Caco-2 (cell line): ENCODE measurements around the gene PLEK. TPM values are rescaled to one million over a fixed set of nuclear protein-coding genes. Genes with fewer than 3 reads are reported as not detected.
"Not testable (repeated sequence)": the region's sequence is repeated elsewhere in the genome, so short reads cannot be mapped to it uniquely, and the experiment has no call there.

ENCODE experiments used
- BruUV-seq: library from RNA; stranded (reverse); fragments of 400-500 nt; replicated peaks from 2 replicates; lab custom pipeline; 2021; lab: Mats Ljungman, UMichigan
- CTCF ChIA-PET: fragments of 300-600 bp; sonication (Branson Sonifier 250); formaldehyde crosslinking; loops from one replicate; lab custom pipeline; 2022; ENCODE audit warnings: antibody characterized with exemption; lab: Charles Lee
- POLR2A ChIA-PET: fragments of 300-600 bp; sonication (Branson Sonifier 250); formaldehyde crosslinking; loops from one replicate; lab custom pipeline; 2022; ENCODE audit warnings: antibody characterized with exemption; lab: Charles Lee
- DNase-seq, 2 experiments: peaks; one replicate each; pipeline versions ENCODE4 v3.0.0 to v3.0.0-alpha.2; 2020 to 2022
- H3K27me3 ChIP-seq: replicated peaks from 2 replicates; pipeline ENCODE4 v1.6.0; 2011; ENCODE audit warnings: low read length; ENCODE audit not compliant: control insufficient read depth, insufficient read depth
- H3K36me3 ChIP-seq: 2 replicates; pipeline ENCODE4 v1.5.1; 2011; ENCODE audit warnings: low read length; ENCODE audit not compliant: control insufficient read depth, insufficient read depth
- H3K4me1 ChIP-seq: fragments of 250-450 bp; sonication (Bioruptor Pico); 2 replicates; pipeline ENCODE4 v1.5.1; 2020; ENCODE audit warnings: mild to moderate bottlenecking
- H3K4me3 ChIP-seq: 2 replicates; pipeline ENCODE4 v1.5.1; 2011; ENCODE audit warnings: low read depth, mild to moderate bottlenecking, control low read depth, low read length
- H3K9me3 ChIP-seq: fragments of 250-450 bp; sonication (Bioruptor Pico); 2 replicates; pipeline ENCODE4 v1.5.1; 2020; ENCODE audit warnings: mild to moderate bottlenecking, moderate library complexity
- H3K27ac Mint-ChIP-seq: one replicate; pipeline ENCODE4 v1.8.0; 2022; ENCODE audit warnings: mixed read lengths; ENCODE audit not compliant: unreplicated experiment
- H3K27me3 Mint-ChIP-seq: one replicate; pipeline ENCODE4 v1.8.0; 2022; ENCODE audit warnings: mixed read lengths; ENCODE audit not compliant: insufficient read depth, unreplicated experiment
- H3K36me3 Mint-ChIP-seq: one replicate; pipeline ENCODE4 v1.8.0; 2022; ENCODE audit warnings: mild to moderate bottlenecking, mixed read lengths; ENCODE audit not compliant: insufficient read depth, unreplicated experiment
- H3K4me1 Mint-ChIP-seq: one replicate; pipeline ENCODE4 v1.8.0; 2022; ENCODE audit warnings: low read depth, mixed read lengths; ENCODE audit not compliant: unreplicated experiment
- H3K4me3 Mint-ChIP-seq: one replicate; pipeline ENCODE4 v1.8.0; 2022; ENCODE audit warnings: mild to moderate bottlenecking, moderate library complexity, mixed read lengths; ENCODE audit not compliant: unreplicated experiment
- H3K9me3 Mint-ChIP-seq: one replicate; pipeline ENCODE4 v1.8.0; 2022; ENCODE audit warnings: mixed read lengths; ENCODE audit not compliant: unreplicated experiment
- intact Hi-C: fragments of 100-400 bp; cut with micrococcal nuclease; formaldehyde crosslinking; loops from one replicate; pipeline ENCODE4 v1.10.0; 2022; ENCODE audit not compliant: unreplicated experiment
- total RNA-seq: library from RNA; stranded (reverse); gene quantifications from 2 replicates; pipeline ENCODE4 v1.2.3, GENCODE V29; 2022
- TF ChIP-seq, protein P1 (sequence below), 2 experiments: fragments of 200-600 bp in 1 of 2; IDR thresholded peaks; 1 replicate in 1 of 2; 2 replicates in 1 of 2; pipeline versions ENCODE4 v1.5.1 to v1.8.0; 2011 to 2022; ENCODE audit warnings: antibody characterized with exemption in 1 of 2, control low read depth in 1 of 2, inconsistent platforms in 1 of 2, low read depth in 1 of 2, low read length in 1 of 2, mild to moderate bottlenecking in 1 of 2, moderate library complexity in 1 of 2; ENCODE audit not compliant: insufficient read depth in 1 of 2, severe bottlenecking in 1 of 2, unreplicated experiment in 1 of 2

The PLEK gene
- total RNA-seq, 1 experiment from 2014 or later: not detected

DNA sequence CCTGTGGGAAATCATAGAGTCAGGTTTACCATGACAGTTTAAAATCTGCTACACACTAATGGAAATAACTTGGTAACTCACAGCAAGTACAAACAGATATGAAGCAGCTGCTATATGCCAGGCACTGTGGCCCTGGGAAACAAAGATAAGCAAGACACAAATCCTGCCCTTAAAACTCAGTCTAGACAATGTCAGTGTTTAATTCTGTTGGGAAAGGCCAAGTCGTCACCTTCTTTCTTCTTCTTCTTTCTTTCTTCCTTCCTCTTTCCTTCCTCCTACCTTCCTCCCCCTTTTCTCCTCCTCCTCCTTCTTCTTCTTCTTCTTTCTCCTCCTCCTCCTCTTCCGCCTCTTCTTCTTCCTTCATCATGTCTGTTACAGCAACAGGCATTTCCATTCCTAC is 26.8 kb downstream of the PLEK start:
- ChIA-PET CTCF (no interaction called here), POLR2A (no interaction called here)
- no peaks in the 10 kb centered on the region for H3K9me3 ChIP-seq
- no peak overlapping the region for H3K4me3 ChIP-seq
- Mint-ChIP-seq H3K27ac (no peak overlapping the region), H3K36me3 (no peaks in the 10 kb centered on the region), H3K27me3 (peaks cover 18% of the 10 kb centered on the region), H3K9me3 (no peaks in the 10 kb centered on the region), H3K4me1 (no peaks in the 10 kb centered on the region), H3K4me3 (no peak overlapping the region)
- TF ChIP-seq, protein P1, sequence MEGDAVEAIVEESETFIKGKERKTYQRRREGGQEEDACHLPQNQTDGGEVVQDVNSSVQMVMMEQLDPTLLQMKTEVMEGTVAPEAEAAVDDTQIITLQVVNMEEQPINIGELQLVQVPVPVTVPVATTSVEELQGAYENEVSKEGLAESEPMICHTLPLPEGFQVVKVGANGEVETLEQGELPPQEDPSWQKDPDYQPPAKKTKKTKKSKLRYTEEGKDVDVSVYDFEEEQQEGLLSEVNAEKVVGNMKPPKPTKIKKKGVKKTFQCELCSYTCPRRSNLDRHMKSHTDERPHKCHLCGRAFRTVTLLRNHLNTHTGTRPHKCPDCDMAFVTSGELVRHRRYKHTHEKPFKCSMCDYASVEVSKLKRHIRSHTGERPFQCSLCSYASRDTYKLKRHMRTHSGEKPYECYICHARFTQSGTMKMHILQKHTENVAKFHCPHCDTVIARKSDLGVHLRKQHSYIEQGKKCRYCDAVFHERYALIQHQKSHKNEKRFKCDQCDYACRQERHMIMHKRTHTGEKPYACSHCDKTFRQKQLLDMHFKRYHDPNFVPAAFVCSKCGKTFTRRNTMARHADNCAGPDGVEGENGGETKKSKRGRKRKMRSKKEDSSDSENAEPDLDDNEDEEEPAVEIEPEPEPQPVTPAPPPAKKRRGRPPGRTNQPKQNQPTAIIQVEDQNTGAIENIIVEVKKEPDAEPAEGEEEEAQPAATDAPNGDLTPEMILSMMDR (IDR thresholded peaks at IDR 0.05; ENCODE audit: insufficient read depth in 1 of 2, low read depth in 1 of 2, low read length in 1 of 2, severe bottlenecking in 1 of 2, unreplicated experiment in 1 of 2): no peak
- DNase-seq: no peak
- BruUV-seq: no TSS peak
- H3K27me3 ChIP-seq: no peaks in the 10 kb centered on the region
- intact Hi-C loops: no loop called here
- H3K4me1 ChIP-seq: no peaks in the 10 kb centered on the region
- H3K36me3 ChIP-seq: no peaks in the 10 kb centered on the region

DNA sequence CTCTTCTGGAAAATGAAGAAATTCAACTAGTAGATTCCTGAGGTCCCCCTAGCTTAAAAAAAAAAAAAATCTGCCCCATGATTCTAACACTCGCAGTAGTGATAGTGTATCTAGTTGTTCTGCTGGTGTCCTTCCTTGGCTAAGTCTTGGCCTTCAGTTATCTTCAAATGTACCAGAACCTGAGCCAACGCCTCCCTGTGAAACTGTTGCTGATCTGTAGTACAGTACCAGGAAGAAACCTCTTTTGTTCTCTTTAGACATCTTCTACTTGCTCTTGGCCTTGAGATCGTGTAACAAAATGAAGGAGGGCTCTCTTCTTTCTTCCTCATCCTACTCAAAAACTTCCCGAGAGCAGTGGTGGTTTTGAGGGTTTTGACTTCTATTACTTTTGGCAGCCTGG is 31.0 kb downstream of the PLEK start:
- no TSS peak for BruUV-seq
- POLR2A ChIA-PET: no interaction called here
- Mint-ChIP-seq H3K4me1 (no peaks in the 10 kb centered on the region), H3K27me3 (peaks cover 25% of the 10 kb centered on the region), H3K27ac (no peak overlapping the region), H3K4me3 (no peak overlapping the region), H3K9me3 (peaks cover 11% of the 10 kb centered on the region), H3K36me3 (no peaks in the 10 kb centered on the region)
- Histone ChIP-seq H3K36me3 (no peaks in the 10 kb centered on the region), H3K4me3 (no peak overlapping the region), H3K27me3 (no peaks in the 10 kb centered on the region), H3K9me3 (no peaks in the 10 kb centered on the region), H3K4me1 (no peaks in the 10 kb centered on the region)
- TF ChIP-seq, protein P1 (IDR thresholded peaks at IDR 0.05; ENCODE audit: insufficient read depth in 1 of 2, low read depth in 1 of 2, low read length in 1 of 2, severe bottlenecking in 1 of 2, unreplicated experiment in 1 of 2): no peak
- intact Hi-C loops: no loop called here
- DNase-seq: no peak
- CTCF ChIA-PET: no interaction called here

DNA sequence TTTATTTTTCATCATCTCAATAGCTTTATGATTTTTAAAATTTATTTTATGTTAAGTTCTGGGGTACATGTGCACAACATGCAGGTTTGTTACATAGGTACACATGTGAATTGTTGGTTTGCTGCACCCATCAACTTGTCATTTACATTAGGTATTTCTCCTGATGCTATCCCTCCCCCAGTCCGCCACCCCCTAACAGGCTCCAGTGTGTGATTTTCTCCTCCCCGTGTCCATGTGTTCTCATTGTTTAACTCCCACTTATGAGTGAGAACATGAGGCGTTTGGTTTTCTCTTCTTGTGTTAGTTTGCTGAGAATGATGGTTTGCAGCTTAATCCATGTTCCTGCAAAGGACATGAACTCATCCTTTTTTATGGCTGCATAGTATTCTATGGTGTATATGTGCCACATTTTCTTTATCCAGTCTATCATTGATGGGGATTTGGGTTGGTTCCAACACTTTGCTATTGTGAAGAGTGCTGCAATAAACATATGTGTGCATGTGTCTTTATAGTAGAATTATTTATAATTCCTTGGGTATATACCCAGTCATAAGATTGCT is 32.7 kb downstream of the PLEK start:
- H3K4me1 ChIP-seq, H3K27ac Mint-ChIP-seq, CTCF ChIA-PET, H3K9me3 ChIP-seq, POLR2A ChIA-PET, H3K4me1 Mint-ChIP-seq, H3K36me3 Mint-ChIP-seq, H3K36me3 ChIP-seq, DNase-seq, H3K4me3 Mint-ChIP-seq, BruUV-seq, H3K4me3 ChIP-seq, intact Hi-C loops, H3K27me3 ChIP-seq: not testable (repeated sequence)
- Mint-ChIP-seq H3K9me3 (peaks cover 11% of the 10 kb centered on the region), H3K27me3 (peaks cover 23% of the 10 kb centered on the region)
